Measurements from ENCODE around the gene CORO2B. TPM values are rescaled to one million over a fixed set of nuclear protein-coding genes. Genes with fewer than 3 reads are reported as not detected.

Gene CORO2B
- polyA plus RNA-seq, 1 donor from 2014 or later, result 15.1 TPM

- peaks cover 36% of the 10 kb centered on the region for H3K79me2 ChIP-seq (replicated peaks; ENCODE audit: insufficient read depth, low read length)
These were observed 4.1 kb downstream of the CORO2B start for GRCh38 chr15:68582864-68583263.

DNA sequence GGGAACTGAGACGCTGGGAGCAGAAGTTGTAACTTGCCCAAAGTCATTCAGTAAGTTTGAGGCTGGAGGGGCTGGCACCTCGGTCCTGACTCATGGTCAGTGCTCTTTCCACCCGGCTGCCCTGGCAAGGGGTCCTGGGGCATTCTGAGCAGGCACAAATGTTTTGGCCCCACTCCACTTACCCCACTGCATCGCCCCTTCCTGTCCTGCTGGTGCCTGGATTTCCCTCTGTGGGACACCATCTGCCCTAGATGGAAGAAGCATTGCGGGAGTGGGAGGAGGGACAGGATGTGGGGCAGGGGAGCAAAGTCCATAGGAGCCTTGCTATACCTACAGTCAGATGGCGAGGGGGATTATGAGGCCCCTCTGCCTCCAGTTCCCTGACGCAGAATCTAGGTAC, 4.5 kb downstream of the CORO2B start:
- H3K9ac ChIP-seq (ENCODE audit: low read length), result no peak overlapping the region
- no peak overlapping the region for H3K4me2 ChIP-seq (ENCODE audit: low read length)
- H3K79me2 ChIP-seq (replicated peaks; ENCODE audit: insufficient read depth, low read length), result peaks cover 31% of the 10 kb centered on the region
- H3K9me3 ChIP-seq (ENCODE audit: low read length), result no peaks in the 10 kb centered on the region
- H3K27me3 ChIP-seq (ENCODE audit: insufficient read depth, low read depth, low read length), result no peaks in the 10 kb centered on the region
- H4K20me1 ChIP-seq (ENCODE audit: insufficient read depth), result no peaks in the 10 kb centered on the region
- H2AFZ ChIP-seq (ENCODE audit: low read depth, low read length), result no peak overlapping the region
- no peak overlapping the region for H3K27ac ChIP-seq (ENCODE audit: low read length)
- no peaks in the 10 kb centered on the region for H3F3A ChIP-seq (ENCODE audit: insufficient read depth, low read length, poor library complexity, severe bottlenecking)
- no peak overlapping the region for H3K4me3 ChIP-seq (ENCODE audit: low read length)
- no peaks in the 10 kb centered on the region for H3K9me2 ChIP-seq (ENCODE audit: insufficient read depth, low read length)
- TF ChIP-seq POLR2AphosphoS5 (IDR thresholded peaks at IDR 0.05) (no peak), CTCF (IDR thresholded peaks at IDR 0.05; ENCODE audit: poor library complexity, severe bottlenecking) (no peak), MXI1 (conservative IDR thresholded peaks at IDR 0.05; ENCODE audit: poor library complexity, severe bottlenecking) (no peak), EP300 (conservative IDR thresholded peaks at IDR 0.05; ENCODE audit: poor library complexity, severe bottlenecking) (no peak), RAD21 (conservative IDR thresholded peaks at IDR 0.05) (no peak), EZH2 (IDR thresholded peaks at IDR 0.05; ENCODE audit: borderline replicate concordance, insufficient read depth, low read length, poor library complexity, severe bottlenecking) (no peak), SMC3 (conservative IDR thresholded peaks at IDR 0.05; ENCODE audit: poor library complexity) (no peak)
- no peaks in the 10 kb centered on the region for H3K36me3 ChIP-seq (ENCODE audit: insufficient read depth, low read length)

More at GRCh38 chr15:68582864-68583263, 4.1 kb downstream of the CORO2B start:
- Histone ChIP-seq H3F3A (ENCODE audit: insufficient read depth, low read length, poor library complexity, severe bottlenecking) (no peaks in the 10 kb centered on the region), H3K4me2 (ENCODE audit: low read length) (no peak overlapping the region), H3K9me2 (ENCODE audit: insufficient read depth, low read length) (no peaks in the 10 kb centered on the region), H4K20me1 (ENCODE audit: insufficient read depth) (no peaks in the 10 kb centered on the region), H3K4me3 (ENCODE audit: low read length) (no peak overlapping the region), H3K27ac (ENCODE audit: low read length) (no peak overlapping the region), H3K9ac (ENCODE audit: low read length) (no peak overlapping the region), H2AFZ (ENCODE audit: low read depth, low read length) (no peak overlapping the region), H3K36me3 (ENCODE audit: insufficient read depth, low read length) (no peaks in the 10 kb centered on the region), H3K9me3 (ENCODE audit: low read length) (no peaks in the 10 kb centered on the region), H3K27me3 (ENCODE audit: insufficient read depth, low read depth, low read length) (no peaks in the 10 kb centered on the region)
- TF ChIP-seq TAF1 (IDR thresholded peaks at IDR 0.05; ENCODE audit: low read depth) (no peak), SMC3 (conservative IDR thresholded peaks at IDR 0.05; ENCODE audit: poor library complexity) (no peak), MXI1 (conservative IDR thresholded peaks at IDR 0.05; ENCODE audit: poor library complexity, severe bottlenecking) (no peak), CTCF (IDR thresholded peaks at IDR 0.05; ENCODE audit: poor library complexity, severe bottlenecking) (no peak), EP300 (conservative IDR thresholded peaks at IDR 0.05; ENCODE audit: poor library complexity, severe bottlenecking) (no peak), EZH2 (IDR thresholded peaks at IDR 0.05; ENCODE audit: borderline replicate concordance, insufficient read depth, low read length, poor library complexity, severe bottlenecking) (no peak), POLR2AphosphoS5 (IDR thresholded peaks at IDR 0.05) (no peak), RAD21 (conservative IDR thresholded peaks at IDR 0.05) (no peak)
- TF ChIP-seq, protein P1, sequence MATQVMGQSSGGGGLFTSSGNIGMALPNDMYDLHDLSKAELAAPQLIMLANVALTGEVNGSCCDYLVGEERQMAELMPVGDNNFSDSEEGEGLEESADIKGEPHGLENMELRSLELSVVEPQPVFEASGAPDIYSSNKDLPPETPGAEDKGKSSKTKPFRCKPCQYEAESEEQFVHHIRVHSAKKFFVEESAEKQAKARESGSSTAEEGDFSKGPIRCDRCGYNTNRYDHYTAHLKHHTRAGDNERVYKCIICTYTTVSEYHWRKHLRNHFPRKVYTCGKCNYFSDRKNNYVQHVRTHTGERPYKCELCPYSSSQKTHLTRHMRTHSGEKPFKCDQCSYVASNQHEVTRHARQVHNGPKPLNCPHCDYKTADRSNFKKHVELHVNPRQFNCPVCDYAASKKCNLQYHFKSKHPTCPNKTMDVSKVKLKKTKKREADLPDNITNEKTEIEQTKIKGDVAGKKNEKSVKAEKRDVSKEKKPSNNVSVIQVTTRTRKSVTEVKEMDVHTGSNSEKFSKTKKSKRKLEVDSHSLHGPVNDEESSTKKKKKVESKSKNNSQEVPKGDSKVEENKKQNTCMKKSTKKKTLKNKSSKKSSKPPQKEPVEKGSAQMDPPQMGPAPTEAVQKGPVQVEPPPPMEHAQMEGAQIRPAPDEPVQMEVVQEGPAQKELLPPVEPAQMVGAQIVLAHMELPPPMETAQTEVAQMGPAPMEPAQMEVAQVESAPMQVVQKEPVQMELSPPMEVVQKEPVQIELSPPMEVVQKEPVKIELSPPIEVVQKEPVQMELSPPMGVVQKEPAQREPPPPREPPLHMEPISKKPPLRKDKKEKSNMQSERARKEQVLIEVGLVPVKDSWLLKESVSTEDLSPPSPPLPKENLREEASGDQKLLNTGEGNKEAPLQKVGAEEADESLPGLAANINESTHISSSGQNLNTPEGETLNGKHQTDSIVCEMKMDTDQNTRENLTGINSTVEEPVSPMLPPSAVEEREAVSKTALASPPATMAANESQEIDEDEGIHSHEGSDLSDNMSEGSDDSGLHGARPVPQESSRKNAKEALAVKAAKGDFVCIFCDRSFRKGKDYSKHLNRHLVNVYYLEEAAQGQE (IDR thresholded peaks at IDR 0.05; ENCODE audit: borderline replicate concordance), result no peak

Measured in neural cell (in vitro differentiated cells).